Right lobe of liver (tissue), 6 donors: Measurements from ENCODE around the gene SH3RF3. TPM values are rescaled to one million over a fixed set of nuclear protein-coding genes. Genes with fewer than 3 reads are reported as not detected.

Experiments used
- ATAC-seq, 4 donors: fragments of 200-7000 bp; cut with Tn5 transposase; one replicate each; pipeline ENCODE4 v1.9.1; 2020; ENCODE audit warnings: mild to moderate bottlenecking in 4 of 4, moderate library complexity in 4 of 4
- DNase-seq, 3 donors: peaks; one replicate each; pipeline ENCODE4 v3.0.0-alpha.2; 2020
- H3K27ac ChIP-seq, 3 donors: fragments of 200-600 bp; one replicate each; pipeline ENCODE4 v1.8.0; 2022
- H3K27me3 ChIP-seq, 2 donors: fragments of 200-600 bp; one replicate each; pipeline ENCODE4 v1.8.0; 2022
- H3K36me3 ChIP-seq, 4 donors: fragments of 200-600 bp; sonication (generic) in 1 of 4; one replicate each; pipeline versions ENCODE4 v1.5.1 to v1.8.0; 2017 to 2022; ENCODE audit warnings: control low read depth in 1 of 4
- H3K4me1 ChIP-seq, 4 donors: fragments of 200-600 bp; sonication (generic) in 1 of 4; one replicate each; pipeline versions ENCODE4 v1.5.1 to v1.8.0; 2017 to 2022; ENCODE audit warnings: control low read depth in 1 of 4
- H3K4me3 ChIP-seq, 3 donors: fragments of 200-600 bp; one replicate each; pipeline ENCODE4 v1.8.0; 2022
- H3K9me3 ChIP-seq, 4 donors: fragments of 200-600 bp; sonication (generic) in 1 of 4; one replicate each; pipeline versions ENCODE4 v1.5.1 to v1.8.0; 2017 to 2022; ENCODE audit warnings: control low read depth in 1 of 4
- POLR2A ChIP-seq: fragments of 450-650 bp; IDR thresholded peaks from one replicate; pipeline ENCODE4 v1.6.1; 2017; ENCODE audit warnings: antibody characterized with exemption, mild to moderate bottlenecking
- WGBS: methylation state at CpG from one replicate; pipeline ENCODE4 v1.1.6; 2018; ENCODE audit warnings: low coverage, low lambda C conversion rate; ENCODE audit not compliant: insufficient coverage; ENCODE audit errors: missing lambda C conversion rate; 5-methylcytosine and 5-hydroxymethylcytosine counted together
- intact Hi-C, 2 donors: fragments of 100-400 bp; cut with DNase I; formaldehyde crosslinking; loops; one replicate each; pipeline versions ENCODE4 v1.11.2 to v1.14.1; 2022
- total RNA-seq, 6 experiments: library from RNA; depleted of rRNA in 2 of 6; stranded (reverse); fragments of >200 nt in 2 of 6; fragmentation: NEBNext Ultra II Directional in 3 of 6; extraction: Animal tissue kit (Norgen Biotek cat#: 25700) in 3 of 6; gene quantifications; one replicate each; pipeline versions ENCODE4 v1.1.0 to v1.2.4, GENCODE V29; 2016 to 2023
- TF ChIP-seq, protein P1 (sequence below), 4 donors: fragments of 200-600 bp in 3 of 4; fragments of 450-650 bp in 1 of 4; IDR thresholded peaks; one replicate each; pipeline versions ENCODE4 v1.5.1 to v1.8.0; 2016 to 2022; ENCODE audit warnings: antibody characterized with exemption in 4 of 4, mild to moderate bottlenecking in 2 of 4
- donor health status: DM: no; HTN: yes; CAD: no.
- donor health status: DM: no; HTN: no; CAD: no.
- donor health status: DM: no; HTN: no; CAD: no.
- donor health status: DM: no; HTN: yes; CAD: no.
- donor health status: DM: no; HTN: yes; CAD: no.

Gene SH3RF3
- total RNA-seq, 6 experiments from 2014 or later: 0.68 to 1.6 (median 1.2) TPM

GRCh38 chr2:109387778-109388469, 258.9 kb downstream of the SH3RF3 start:
- intact Hi-C loops: no loop called here
- no peaks in the 10 kb centered on the region for H3K27me3 ChIP-seq
- peak in 1 of 3 donors; percentile 32 for DNase-seq
- 46% methylated on average over 4 of the region's 8 CpGs for WGBS
- no peak overlapping the region for H3K27ac ChIP-seq
- H3K36me3 ChIP-seq: no peaks in the 10 kb centered on the region
- TF ChIP-seq, protein P1, sequence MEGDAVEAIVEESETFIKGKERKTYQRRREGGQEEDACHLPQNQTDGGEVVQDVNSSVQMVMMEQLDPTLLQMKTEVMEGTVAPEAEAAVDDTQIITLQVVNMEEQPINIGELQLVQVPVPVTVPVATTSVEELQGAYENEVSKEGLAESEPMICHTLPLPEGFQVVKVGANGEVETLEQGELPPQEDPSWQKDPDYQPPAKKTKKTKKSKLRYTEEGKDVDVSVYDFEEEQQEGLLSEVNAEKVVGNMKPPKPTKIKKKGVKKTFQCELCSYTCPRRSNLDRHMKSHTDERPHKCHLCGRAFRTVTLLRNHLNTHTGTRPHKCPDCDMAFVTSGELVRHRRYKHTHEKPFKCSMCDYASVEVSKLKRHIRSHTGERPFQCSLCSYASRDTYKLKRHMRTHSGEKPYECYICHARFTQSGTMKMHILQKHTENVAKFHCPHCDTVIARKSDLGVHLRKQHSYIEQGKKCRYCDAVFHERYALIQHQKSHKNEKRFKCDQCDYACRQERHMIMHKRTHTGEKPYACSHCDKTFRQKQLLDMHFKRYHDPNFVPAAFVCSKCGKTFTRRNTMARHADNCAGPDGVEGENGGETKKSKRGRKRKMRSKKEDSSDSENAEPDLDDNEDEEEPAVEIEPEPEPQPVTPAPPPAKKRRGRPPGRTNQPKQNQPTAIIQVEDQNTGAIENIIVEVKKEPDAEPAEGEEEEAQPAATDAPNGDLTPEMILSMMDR (IDR thresholded peaks at IDR 0.05): no peak
- no peak for TF ChIP-seq POLR2A
- ATAC-seq: no peak
- no peaks in the 10 kb centered on the region for H3K9me3 ChIP-seq
- no peak overlapping the region for H3K4me3 ChIP-seq
- H3K4me1 ChIP-seq: no peaks in the 10 kb centered on the region

GRCh38 chr2:109391243-109391642, 262.2 kb downstream of the SH3RF3 start:
- DNase-seq: no peak
- H3K36me3 ChIP-seq: no peaks in the 10 kb centered on the region
- H3K4me1 ChIP-seq: no peaks in the 10 kb centered on the region
- TF ChIP-seq, protein P1 (IDR thresholded peaks at IDR 0.05): no peak
- TF ChIP-seq POLR2A: no peak
- intact Hi-C loops: no loop called here
- 62% methylated on average over 2 of the region's 9 CpGs for WGBS
- H3K4me3 ChIP-seq: no peak overlapping the region
- H3K27ac ChIP-seq: no peak overlapping the region
- ATAC-seq: peak in 1 of 4 donors; percentile 13
- no peaks in the 10 kb centered on the region for H3K9me3 ChIP-seq
- no peaks in the 10 kb centered on the region for H3K27me3 ChIP-seq

DNA sequence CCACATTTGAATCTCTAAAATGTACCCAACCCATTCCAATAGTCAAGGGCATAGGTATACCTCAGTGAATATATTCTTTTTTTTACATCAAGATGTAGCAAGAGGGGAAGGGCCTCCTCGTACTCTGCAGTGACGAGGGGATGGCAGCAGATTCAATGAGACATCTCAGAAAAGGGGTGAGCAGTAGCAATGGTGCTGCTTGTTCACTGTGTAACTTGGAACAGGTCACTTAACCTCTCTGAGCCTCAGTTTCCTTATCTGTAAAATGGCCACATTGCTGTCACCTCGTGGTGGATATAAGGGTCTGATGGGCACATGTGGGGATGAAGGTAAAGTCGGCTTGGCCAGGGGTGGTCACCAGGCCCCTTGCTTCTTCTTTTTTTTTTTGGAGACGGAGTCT, 263.1 kb downstream of the SH3RF3 start:
- intact Hi-C loops: no loop called here

DNA sequence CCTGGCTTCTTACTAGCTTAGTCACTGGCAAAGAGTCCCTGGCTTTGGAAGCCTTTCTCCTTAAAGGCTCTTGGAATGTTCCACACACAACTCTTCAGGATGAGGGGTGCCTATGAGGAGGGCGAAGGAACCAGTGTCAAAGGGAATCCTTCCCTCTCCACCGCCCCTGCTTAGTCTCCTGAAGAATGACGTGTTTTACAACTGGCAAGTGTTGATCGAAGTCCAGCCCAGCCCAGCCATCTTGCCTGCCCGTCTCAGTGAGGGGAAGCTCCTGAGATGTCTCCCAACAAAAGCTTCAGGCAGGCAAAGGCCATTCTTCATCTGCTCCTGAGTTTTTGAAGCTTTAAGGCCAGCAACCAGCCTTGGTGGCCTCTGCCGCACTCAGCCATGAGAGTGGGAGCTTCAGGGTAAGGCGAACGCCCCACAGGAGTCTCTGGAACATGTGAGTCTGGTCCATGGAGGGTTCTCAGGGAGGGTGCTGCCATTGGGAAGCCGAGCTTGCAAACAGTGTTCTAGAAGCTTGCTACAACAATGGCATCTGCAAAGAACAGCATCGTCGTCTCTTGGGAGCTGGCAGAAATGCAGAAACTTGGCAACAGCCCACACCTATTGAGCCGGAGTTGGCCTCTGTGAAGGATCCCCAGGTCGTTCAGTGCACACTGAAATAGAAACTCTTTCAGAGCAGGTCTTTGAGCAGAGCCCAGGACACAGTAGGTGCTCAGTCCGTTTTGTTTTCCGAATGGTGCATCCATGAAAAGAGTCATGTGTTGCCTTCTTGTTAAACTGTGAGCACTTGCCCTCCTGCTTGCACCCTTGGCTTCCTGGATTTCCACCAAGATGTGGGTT, 264.0 kb downstream of the SH3RF3 start:
- intact Hi-C loops: no loop called here
- Histone ChIP-seq H3K27ac (no peak overlapping the region), H3K9me3 (no peaks in the 10 kb centered on the region), H3K36me3 (no peaks in the 10 kb centered on the region), H3K4me1 (no peaks in the 10 kb centered on the region), H3K4me3 (no peak overlapping the region), H3K27me3 (no peaks in the 10 kb centered on the region)
- ATAC-seq: no peak
- TF ChIP-seq, protein P1 (IDR thresholded peaks at IDR 0.05): no peak
- TF ChIP-seq POLR2A: no peak
- DNase-seq: no peak
- 56% methylated on average over 6 of the region's 15 CpGs for WGBS

More for the DNA sequence above, 263.1 kb downstream of the SH3RF3 start:
- Histone ChIP-seq H3K27me3 (no peaks in the 10 kb centered on the region), H3K4me1 (no peaks in the 10 kb centered on the region), H3K4me3 (no peak overlapping the region), H3K36me3 (no peaks in the 10 kb centered on the region), H3K9me3 (no peaks in the 10 kb centered on the region), H3K27ac (no peak overlapping the region)
- WGBS: 82% methylated on average over 5 of the region's 5 CpGs
- TF ChIP-seq, protein P1 (IDR thresholded peaks at IDR 0.05): no peak
- no peak for TF ChIP-seq POLR2A
- DNase-seq (no peak), ATAC-seq (no peak)
